OCI-LY1 (cell line): ENCODE measurements around the gene PPP1R17.

Experiments
- CTCF ChIP-seq: fragments of 200-600 bp; sonication (generic), shearing (Covaris generic); IDR thresholded peaks from 2 replicates; pipeline ENCODE4 v1.5.1; 2017; ENCODE audit warnings: mild to moderate bottlenecking, antibody characterized with exemption, low read length, moderate library complexity, mixed read lengths
- EZH2 ChIP-seq: fragments of 200-600 bp; sonication (generic), shearing (Covaris generic); IDR thresholded peaks from 2 replicates; pipeline ENCODE4 v1.8.0; 2017; ENCODE audit warnings: borderline replicate concordance, mixed run types, mild to moderate bottlenecking, antibody characterized with exemption, low read length, moderate library complexity, mixed read lengths

- TF ChIP-seq CTCF (no peak), EZH2 (no peak)
Measured at GRCh38 chr7:31751726-31752125, 64.7 kb downstream of the PPP1R17 start.
